Sciatic nerve (tissue), 2 donors: ENCODE data around the gene CORO1C. TPM values are rescaled to one million over a fixed set of nuclear protein-coding genes. Genes with fewer than 3 reads are reported as not detected.
A peak's percentile ranks its signal among the peaks of the same experiment; 100 is the strongest.
"Not testable (repeated sequence)": the region's sequence is repeated elsewhere in the genome, so short reads cannot be mapped to it uniquely, and the experiment has no call there.

Experiments
- ATAC-seq: fragments of 200-7000 bp; cut with Tn5 transposase; one replicate; pipeline ENCODE4 v1.9.1; 2020; ENCODE audit warnings: mild to moderate bottlenecking, moderate library complexity
- DNase-seq: peaks from one replicate; pipeline ENCODE4 v3.0.0-alpha.2; 2020; ENCODE audit warnings: low spot score
- intact Hi-C: fragments of 100-400 bp; cut with DNase I; formaldehyde crosslinking; loops from one replicate; pipeline ENCODE4 v1.14.2; 2022
- total RNA-seq: library from RNA; stranded (reverse); fragmentation: NEBNext Ultra II Directional; extraction: Animal tissue kit (Norgen Biotek cat#: 25700); gene quantifications from one replicate; pipeline ENCODE4 v1.2.1, GENCODE V29; 2021
- donor health status: DM: no; HTN: no; CAD: no.
- donor health status: DM: no; HTN: no; CAD: no.

Gene CORO1C
- total RNA-seq, 1 donor from 2014 or later, result 194 TPM

- DNase-seq (peak; percentile 39), ATAC-seq (no peak)
- intact Hi-C loops, result no loop called here
Measured at GRCh38 chr12:108630481-108631207, 100.7 kb downstream of the CORO1C start.

- intact Hi-C loops, result no loop called here
- no peak for DNase-seq
- peak; percentile 59 for ATAC-seq
Measured at GRCh38 chr12:108629824-108630476, 101.4 kb downstream of the CORO1C start.

DNA sequence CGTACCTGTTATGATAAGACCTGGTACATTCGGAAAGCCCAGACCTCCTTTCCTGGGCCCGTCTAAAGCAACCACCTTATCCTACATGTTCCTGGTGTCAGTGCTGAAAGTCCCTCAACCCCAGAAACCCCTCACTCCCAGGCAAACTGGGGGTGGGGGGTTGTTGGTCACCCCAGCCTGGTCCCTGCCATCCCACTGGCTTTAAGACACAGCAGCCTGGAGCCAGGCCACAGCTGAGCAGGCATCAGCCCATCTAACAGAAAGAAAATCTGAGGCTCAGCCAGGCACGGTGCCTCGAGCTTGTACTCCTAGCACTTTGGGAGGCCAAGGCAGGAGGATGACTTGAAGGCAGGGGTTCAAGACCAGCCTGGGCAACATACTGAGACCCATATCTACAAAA, 102.2 kb downstream of the CORO1C start:
- ATAC-seq (no peak), DNase-seq (no peak)
- intact Hi-C loops, result no loop called here

- intact Hi-C loops, result no loop called here
- no peak for DNase-seq
- no peak for ATAC-seq
Measured at GRCh38 chr12:108627134-108627920, 104.0 kb downstream of the CORO1C start.

- ATAC-seq (no peak), DNase-seq (no peak)
- intact Hi-C loops, result no loop called here
Measured at GRCh38 chr12:108625228-108625627, 106.1 kb downstream of the CORO1C start.

- DNase-seq (no peak), ATAC-seq (no peak)
- intact Hi-C loops, result no loop called here
Measured at GRCh38 chr12:108623577-108623976, 107.7 kb downstream of the CORO1C start.

GRCh38 chr12:108622921-108623514, 108.3 kb downstream of the CORO1C start:
- ATAC-seq, result no peak
- intact Hi-C loops, result no loop called here
- no peak for DNase-seq

- DNase-seq (no peak), ATAC-seq (peak; percentile 3)
- intact Hi-C loops, result no loop called here
Measured at GRCh38 chr12:108622421-108622820, 108.9 kb downstream of the CORO1C start.

GRCh38 chr12:108621161-108621560, 110.2 kb downstream of the CORO1C start:
- DNase-seq, result no peak
- intact Hi-C loops, result no loop called here
- no peak for ATAC-seq

- no peak for ATAC-seq
- intact Hi-C loops, result no loop called here
Measured at GRCh38 chr12:108620236-108620879, 111.0 kb downstream of the CORO1C start.

GRCh38 chr12:108619369-108620160, 111.8 kb downstream of the CORO1C start:
- DNase-seq (no peak), ATAC-seq (no peak)
- intact Hi-C loops, result loop anchor here (5.0 kb wide), 1 partner anchor 47 kb away; no protein-coding TSS in a partner anchor

More at GRCh38 chr12:108620236-108620879, 111.0 kb downstream of the CORO1C start:
- DNase-seq, result no peak

- intact Hi-C loops, result loop anchor here (5.0 kb wide), 1 partner anchor 47 kb away; no protein-coding TSS in a partner anchor
- ATAC-seq, DNase-seq: not testable (repeated sequence)
Measured at GRCh38 chr12:108618953-108619274, 112.4 kb downstream of the CORO1C start.

GRCh38 chr12:108618079-108618952, 113.0 kb downstream of the CORO1C start:
- ATAC-seq (peak; percentile 91), DNase-seq (peak; percentile 90)
- intact Hi-C loops, result loop anchor here (5.0 kb wide), 1 partner anchor 46 kb away; no protein-coding TSS in a partner anchor

- DNase-seq, result no peak
- ATAC-seq, result peak; percentile 23
- intact Hi-C loops, result loop anchor here (5.0 kb wide), 1 partner anchor 45 kb away; no protein-coding TSS in a partner anchor
Measured at GRCh38 chr12:108616941-108617858, 114.1 kb downstream of the CORO1C start.

DNA sequence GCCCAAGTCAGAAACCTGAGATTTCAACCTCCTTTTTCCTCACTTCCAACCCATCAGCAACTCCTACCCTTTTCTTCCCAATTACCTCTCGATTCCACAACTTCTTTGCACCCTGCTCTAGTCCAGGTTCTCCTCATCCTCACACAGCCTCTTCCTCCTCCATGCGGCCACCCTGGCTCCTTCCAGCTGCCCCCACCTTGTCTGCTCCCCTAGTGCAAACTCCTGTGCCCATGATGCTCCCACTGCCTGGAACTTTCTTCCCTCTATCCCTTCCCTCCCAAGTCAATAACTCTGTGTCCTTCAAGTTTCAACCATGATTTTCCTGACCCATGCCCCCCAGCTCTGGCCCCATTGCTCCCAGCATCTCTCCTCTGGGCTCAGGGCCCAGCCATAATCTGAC, 115.0 kb downstream of the CORO1C start:
- DNase-seq (no peak), ATAC-seq (no peak)
- intact Hi-C loops, result loop anchor here (5.0 kb wide), 1 partner anchor 44 kb away; no protein-coding TSS in a partner anchor

DNA sequence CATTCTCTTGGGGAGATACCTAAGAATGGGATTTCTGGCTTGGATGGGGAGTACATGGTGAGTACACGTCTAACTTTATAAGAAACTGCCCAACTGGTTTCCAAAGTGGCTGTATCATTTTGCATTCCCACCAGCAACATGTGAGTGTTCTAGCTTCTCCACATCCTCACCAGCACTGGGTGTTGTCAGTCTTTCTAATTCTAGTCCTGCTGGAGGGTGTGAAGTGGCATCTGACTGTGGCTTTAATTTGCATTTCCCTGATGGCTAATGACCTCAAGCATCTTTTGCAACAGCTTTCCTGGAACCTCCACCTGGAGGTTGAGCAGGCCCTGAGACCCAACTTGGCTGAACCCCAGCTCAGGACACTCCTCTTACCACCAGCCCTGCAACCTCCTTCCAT, 115.4 kb downstream of the CORO1C start:
- ATAC-seq (no peak), DNase-seq (no peak)
- intact Hi-C loops, result loop anchor here (5.0 kb wide), 1 partner anchor 44 kb away; no protein-coding TSS in a partner anchor
